Measurements from ENCODE around the gene MCTP1.

MCTP1 gene

DNA sequence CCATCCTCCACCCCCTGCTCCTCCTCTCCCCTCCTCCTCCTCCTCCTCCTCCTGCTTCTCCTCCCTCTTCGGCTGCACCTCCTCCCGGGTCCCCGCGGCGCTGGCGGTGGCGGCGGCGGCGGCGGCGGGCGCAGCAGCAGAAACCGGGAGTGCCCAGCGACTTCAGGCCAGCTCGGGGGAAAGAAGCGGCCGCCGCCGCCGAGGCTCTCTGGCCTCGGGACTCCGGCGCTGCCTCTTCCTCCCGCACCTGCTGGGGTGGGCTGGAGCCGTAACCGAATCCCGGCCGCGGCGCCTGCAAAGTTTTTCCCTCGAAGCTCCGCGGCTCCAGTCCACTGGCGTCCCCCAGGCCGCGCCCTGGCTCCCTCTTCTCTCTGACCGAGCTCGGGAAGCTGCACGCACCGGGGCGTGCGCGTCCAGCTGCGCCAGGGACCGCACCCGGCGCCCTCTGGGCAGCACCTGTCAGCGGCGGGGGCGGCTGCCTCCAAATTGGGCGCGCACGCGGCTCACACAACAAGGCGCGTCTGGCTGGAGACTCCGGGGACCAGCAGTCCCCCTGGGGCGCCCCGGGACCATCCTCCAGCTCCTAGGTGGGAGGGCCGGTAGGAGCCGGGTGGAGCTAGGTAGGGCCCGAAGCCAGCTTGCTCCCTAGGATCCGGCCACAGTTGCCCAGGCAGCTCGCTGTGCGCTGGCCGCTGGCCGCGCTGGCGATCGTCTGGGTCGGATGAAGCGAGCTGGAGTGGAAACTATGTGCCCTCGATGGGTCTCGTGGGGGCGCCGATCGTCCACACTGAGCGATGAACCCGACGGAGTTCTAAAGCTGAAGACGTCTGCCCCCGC, at the start of gene MCTP1:
Gene MCTP1 (minus strand): TSS at position 523 of the 837 bp plus-strand sequence.
- DNase-seq (ENCODE audit: extremely low read depth, low read depth) = no peak
- TF ChIP-seq, protein P1, sequence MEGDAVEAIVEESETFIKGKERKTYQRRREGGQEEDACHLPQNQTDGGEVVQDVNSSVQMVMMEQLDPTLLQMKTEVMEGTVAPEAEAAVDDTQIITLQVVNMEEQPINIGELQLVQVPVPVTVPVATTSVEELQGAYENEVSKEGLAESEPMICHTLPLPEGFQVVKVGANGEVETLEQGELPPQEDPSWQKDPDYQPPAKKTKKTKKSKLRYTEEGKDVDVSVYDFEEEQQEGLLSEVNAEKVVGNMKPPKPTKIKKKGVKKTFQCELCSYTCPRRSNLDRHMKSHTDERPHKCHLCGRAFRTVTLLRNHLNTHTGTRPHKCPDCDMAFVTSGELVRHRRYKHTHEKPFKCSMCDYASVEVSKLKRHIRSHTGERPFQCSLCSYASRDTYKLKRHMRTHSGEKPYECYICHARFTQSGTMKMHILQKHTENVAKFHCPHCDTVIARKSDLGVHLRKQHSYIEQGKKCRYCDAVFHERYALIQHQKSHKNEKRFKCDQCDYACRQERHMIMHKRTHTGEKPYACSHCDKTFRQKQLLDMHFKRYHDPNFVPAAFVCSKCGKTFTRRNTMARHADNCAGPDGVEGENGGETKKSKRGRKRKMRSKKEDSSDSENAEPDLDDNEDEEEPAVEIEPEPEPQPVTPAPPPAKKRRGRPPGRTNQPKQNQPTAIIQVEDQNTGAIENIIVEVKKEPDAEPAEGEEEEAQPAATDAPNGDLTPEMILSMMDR (IDR thresholded peaks at IDR 0.05; ENCODE audit: low read depth, low read length) = no peak

DNA sequence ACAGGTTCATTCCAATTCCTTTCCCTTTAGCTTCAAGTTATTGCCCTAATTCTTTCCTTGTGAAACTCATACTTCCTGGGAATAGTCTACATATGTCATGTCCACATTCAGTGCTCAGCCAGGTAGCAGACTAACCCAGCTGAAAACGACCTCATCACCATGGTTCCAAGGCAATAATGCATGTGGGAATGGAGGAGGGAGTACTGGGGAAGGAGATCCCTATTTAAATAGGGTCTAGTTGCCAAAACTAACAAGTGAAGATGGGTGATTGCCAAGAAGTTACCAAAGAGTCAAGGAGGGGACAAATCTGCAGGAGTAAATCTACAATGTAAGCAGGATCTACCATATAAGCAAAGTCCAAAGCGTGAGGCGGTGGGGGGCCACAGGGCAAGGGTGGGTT, 47.3 kb upstream of the MCTP1 start:
- TF ChIP-seq, protein P1 (IDR thresholded peaks at IDR 0.05; ENCODE audit: low read depth, low read length) = no peak
- no peak for DNase-seq (ENCODE audit: extremely low read depth, low read depth)

DNA sequence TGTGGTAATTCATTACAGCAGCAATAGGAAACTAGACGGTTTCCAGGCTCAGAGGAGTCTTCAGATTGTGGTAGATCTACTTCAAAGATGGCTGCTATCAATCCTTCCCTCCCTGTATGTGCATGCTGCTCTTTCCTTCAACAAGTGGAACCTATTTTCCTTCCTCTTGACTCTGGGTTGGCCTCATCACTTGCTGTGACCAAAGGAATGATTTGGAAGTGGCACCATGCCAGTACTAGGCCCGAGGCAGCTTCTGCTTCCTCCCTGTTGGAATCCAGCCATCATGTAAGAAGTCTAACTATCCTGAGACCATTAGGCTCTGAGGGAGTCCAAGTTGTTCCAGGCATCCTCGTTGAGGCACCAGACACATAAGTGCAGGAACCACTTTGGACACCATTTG, 46.5 kb upstream of the MCTP1 start:
- DNase-seq (ENCODE audit: extremely low read depth, low read depth) = no peak
- TF ChIP-seq, protein P1 (IDR thresholded peaks at IDR 0.05; ENCODE audit: low read depth, low read length) = no peak

DNA sequence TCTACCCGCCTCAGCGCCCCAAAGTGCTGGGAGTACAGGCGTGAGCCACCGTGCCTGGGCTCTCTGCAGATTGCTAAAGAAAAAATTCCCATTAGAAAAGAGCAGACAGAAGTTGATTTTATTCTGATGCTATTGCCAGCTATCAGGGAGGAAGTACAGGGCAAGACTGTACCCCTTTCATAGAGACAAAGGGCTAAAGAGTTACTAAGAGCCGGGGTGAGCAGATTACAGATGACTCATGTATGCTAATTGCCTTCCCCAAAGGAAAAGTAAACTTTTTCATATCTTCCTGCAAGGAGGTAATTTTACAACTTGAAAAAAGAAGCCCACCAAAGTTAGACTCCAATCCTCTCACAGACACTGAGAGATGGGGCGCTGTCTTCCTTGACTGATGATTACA, 42.3 kb upstream of the MCTP1 start:
- no peak for DNase-seq (ENCODE audit: extremely low read depth, low read depth)
- TF ChIP-seq, protein P1 (IDR thresholded peaks at IDR 0.05; ENCODE audit: low read depth, low read length) = no peak

DNA sequence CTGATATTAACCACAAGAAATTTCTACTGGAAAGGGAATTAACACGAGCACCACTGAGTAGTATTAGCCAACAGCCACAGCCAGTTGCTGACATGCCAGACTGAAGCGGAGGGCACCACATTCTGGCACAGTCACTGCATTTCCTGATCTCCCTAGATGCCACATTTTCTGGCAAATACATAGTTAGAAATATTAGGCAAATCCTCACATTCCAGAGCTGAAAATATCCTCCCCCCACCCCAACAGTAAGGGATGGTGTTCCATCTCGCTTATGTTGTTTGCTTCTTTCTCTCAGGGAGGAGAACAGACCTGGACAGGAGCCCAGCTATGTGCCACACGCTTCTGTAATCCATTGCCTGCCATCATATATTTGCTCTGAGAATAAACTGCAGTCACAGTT, 32.8 kb upstream of the MCTP1 start:
- DNase-seq (ENCODE audit: extremely low read depth, low read depth) = no peak
- TF ChIP-seq, protein P1 (IDR thresholded peaks at IDR 0.05; ENCODE audit: low read depth, low read length) = no peak

DNA sequence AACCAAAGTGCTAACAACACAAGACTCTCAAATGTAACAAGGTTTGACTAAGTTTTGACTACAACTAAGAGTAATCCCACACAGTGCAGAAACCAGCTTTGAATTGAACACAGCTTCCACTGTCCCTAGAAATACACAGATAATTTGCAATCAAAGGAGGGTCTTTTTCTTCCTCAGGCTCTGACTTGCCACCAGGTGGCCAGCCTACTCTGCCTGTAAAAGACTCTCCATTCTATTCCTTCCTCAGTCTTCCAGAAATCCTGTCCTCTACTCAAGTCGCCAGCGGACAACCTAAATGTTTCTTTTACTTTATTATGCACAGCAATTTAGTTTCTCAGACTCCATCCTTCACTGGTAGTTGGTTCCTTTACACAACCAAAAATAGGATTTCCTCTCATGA, 32.2 kb upstream of the MCTP1 start:
- no peak for DNase-seq (ENCODE audit: extremely low read depth, low read depth)

DNA sequence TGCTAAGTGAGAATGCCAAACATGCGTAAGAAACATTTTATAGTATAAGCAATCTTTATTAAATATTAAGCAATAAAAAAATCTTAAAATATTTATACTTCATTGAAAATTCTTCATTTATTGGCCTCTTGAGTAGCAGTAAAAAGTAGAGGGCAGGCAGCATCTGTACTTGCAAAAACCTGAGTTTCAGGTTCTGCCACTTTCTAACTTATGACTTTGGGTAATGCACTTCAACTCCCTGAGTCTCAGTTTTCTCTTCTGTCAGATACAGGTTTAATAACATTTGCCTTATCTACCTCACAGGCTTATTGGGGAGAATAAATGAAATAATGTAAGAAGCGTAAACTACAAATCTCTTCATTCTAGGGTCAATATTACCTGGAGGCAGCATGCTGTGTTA, 19.8 kb upstream of the MCTP1 start:
- DNase-seq (ENCODE audit: extremely low read depth, low read depth) = no peak
- TF ChIP-seq, protein P1 (IDR thresholded peaks at IDR 0.05; ENCODE audit: low read depth, low read length) = no peak

More for the DNA sequence above, 32.2 kb upstream of the MCTP1 start:
- TF ChIP-seq, protein P1 (IDR thresholded peaks at IDR 0.05; ENCODE audit: low read depth, low read length) = no peak
